Activated T-helper 2 cell treated with anti-CD3 and anti-CD28 coated beads, Interferon-gamma antibody, Interleukin-2, Interleukin-4, amounts not matched to agents 10 μg/mL and 5 μg/mL and 100 μg/mL, durations not matched to agents 14 hours and 24 hours and 36 hours (primary cell): Measurements from ENCODE around the gene ATP4B. TPM values are rescaled to one million over a fixed set of nuclear protein-coding genes. Genes with fewer than 3 reads are reported as not detected.
"Not testable (repeated sequence)": the region's sequence is repeated elsewhere in the genome, so short reads cannot be mapped to it uniquely, and the experiment has no call there.

Source experiments
- DNase-seq: peaks from one replicate; pipeline ENCODE4 v3.0.0; 2021; ENCODE audit warnings: low spot score
- H3K27ac Mint-ChIP-seq: one replicate; pipeline ENCODE4 v1.8.0; 2021; ENCODE audit warnings: mixed read lengths
- H3K27me3 Mint-ChIP-seq: one replicate; pipeline ENCODE4 v1.8.0; 2021; ENCODE audit warnings: low read depth, mixed read lengths
- H3K36me3 Mint-ChIP-seq: one replicate; pipeline ENCODE4 v1.8.0; 2021; ENCODE audit warnings: low read depth, mixed read lengths
- H3K4me1 Mint-ChIP-seq: one replicate; pipeline ENCODE4 v1.8.0; 2021; ENCODE audit warnings: low read depth, mixed read lengths
- H3K4me3 Mint-ChIP-seq: one replicate; pipeline ENCODE4 v1.8.0; 2021; ENCODE audit warnings: low read depth, mild to moderate bottlenecking, moderate library complexity, mixed read lengths
- H3K9me3 Mint-ChIP-seq: one replicate; pipeline ENCODE4 v1.8.0; 2021; ENCODE audit warnings: mixed read lengths
- intact Hi-C: fragments of 100-400 bp; cut with micrococcal nuclease; formaldehyde crosslinking; loops from one replicate; pipeline ENCODE4 v1.15.1; 2023
- total RNA-seq: library from RNA; stranded (reverse); gene quantifications from 2 replicates; pipeline ENCODE4 v1.2.3, GENCODE V29; 2022

ATP4B gene
- total RNA-seq, 1 donor from 2014 or later = not detected

- peaks cover 48% of the 10 kb centered on the region for H3K36me3 Mint-ChIP-seq
- no peak for DNase-seq
- H3K4me1 Mint-ChIP-seq = no peaks in the 10 kb centered on the region
- intact Hi-C loops = no loop called here
- no peaks in the 10 kb centered on the region for H3K9me3 Mint-ChIP-seq
- H3K27me3 Mint-ChIP-seq = no peaks in the 10 kb centered on the region
- H3K4me3 Mint-ChIP-seq = no peak overlapping the region
- H3K27ac Mint-ChIP-seq = no peak overlapping the region
Observed at GRCh38 chr13:113623491-113624234, 34.3 kb downstream of the ATP4B start.

GRCh38 chr13:113622791-113623490, 35.1 kb downstream of the ATP4B start:
- H3K4me1 Mint-ChIP-seq = no peaks in the 10 kb centered on the region
- intact Hi-C loops = no loop called here
- no peak for DNase-seq
- no peak overlapping the region for H3K4me3 Mint-ChIP-seq
- peaks cover 52% of the 10 kb centered on the region for H3K36me3 Mint-ChIP-seq
- H3K9me3 Mint-ChIP-seq = no peaks in the 10 kb centered on the region
- H3K27me3 Mint-ChIP-seq = no peaks in the 10 kb centered on the region
- no peak overlapping the region for H3K27ac Mint-ChIP-seq

- peaks cover 53% of the 10 kb centered on the region for H3K36me3 Mint-ChIP-seq
- H3K9me3 Mint-ChIP-seq, H3K4me3 Mint-ChIP-seq, H3K27ac Mint-ChIP-seq, intact Hi-C loops, H3K4me1 Mint-ChIP-seq, DNase-seq, H3K27me3 Mint-ChIP-seq: not testable (repeated sequence)
Observed at GRCh38 chr13:113621986-113622550, 35.9 kb downstream of the ATP4B start.

GRCh38 chr13:113621498-113621897, 36.5 kb downstream of the ATP4B start:
- H3K27me3 Mint-ChIP-seq, DNase-seq, H3K9me3 Mint-ChIP-seq, intact Hi-C loops, H3K4me3 Mint-ChIP-seq, H3K27ac Mint-ChIP-seq, H3K4me1 Mint-ChIP-seq: not testable (repeated sequence)
- H3K36me3 Mint-ChIP-seq = peaks cover 47% of the 10 kb centered on the region

- intact Hi-C loops = no loop called here
- peaks cover 43% of the 10 kb centered on the region for H3K36me3 Mint-ChIP-seq
- no peak overlapping the region for H3K4me3 Mint-ChIP-seq
- no peak overlapping the region for H3K27ac Mint-ChIP-seq
- H3K9me3 Mint-ChIP-seq = no peaks in the 10 kb centered on the region
- no peaks in the 10 kb centered on the region for H3K4me1 Mint-ChIP-seq
- no peak for DNase-seq
- no peaks in the 10 kb centered on the region for H3K27me3 Mint-ChIP-seq
Observed at GRCh38 chr13:113621046-113621445, 37.0 kb downstream of the ATP4B start.

- H3K4me3 Mint-ChIP-seq = no peak overlapping the region
- H3K27me3 Mint-ChIP-seq = no peaks in the 10 kb centered on the region
- no peaks in the 10 kb centered on the region for H3K4me1 Mint-ChIP-seq
- intact Hi-C loops = no loop called here
- H3K27ac Mint-ChIP-seq = no peak overlapping the region
- no peak for DNase-seq
- no peaks in the 10 kb centered on the region for H3K9me3 Mint-ChIP-seq
- peaks cover 36% of the 10 kb centered on the region for H3K36me3 Mint-ChIP-seq
Observed at GRCh38 chr13:113620036-113620796, 37.8 kb downstream of the ATP4B start.

GRCh38 chr13:113618455-113618854, 39.5 kb downstream of the ATP4B start:
- Mint-ChIP-seq H3K36me3 (peaks cover 18% of the 10 kb centered on the region), H3K4me3 (no peak overlapping the region), H3K27ac (no peak overlapping the region), H3K27me3 (no peaks in the 10 kb centered on the region), H3K4me1 (no peaks in the 10 kb centered on the region), H3K9me3 (no peaks in the 10 kb centered on the region)
- no peak for DNase-seq
- intact Hi-C loops = no loop called here

GRCh38 chr13:113617961-113618360, 40.0 kb downstream of the ATP4B start:
- Mint-ChIP-seq H3K4me1 (no peaks in the 10 kb centered on the region), H3K36me3 (peaks cover 15% of the 10 kb centered on the region), H3K4me3 (no peak overlapping the region), H3K27me3 (no peaks in the 10 kb centered on the region), H3K27ac (no peak overlapping the region), H3K9me3 (no peaks in the 10 kb centered on the region)
- intact Hi-C loops = no loop called here
- no peak for DNase-seq

- H3K27ac Mint-ChIP-seq = no peak overlapping the region
- H3K27me3 Mint-ChIP-seq = no peaks in the 10 kb centered on the region
- H3K4me3 Mint-ChIP-seq = no peak overlapping the region
Observed at GRCh38 chr13:113616991-113617749, 40.8 kb downstream of the ATP4B start.

GRCh38 chr13:113616281-113616906, 41.6 kb downstream of the ATP4B start:
- no peak overlapping the region for H3K4me3 Mint-ChIP-seq
- intact Hi-C loops = no loop called here
- peaks cover 2% of the 10 kb centered on the region for H3K4me1 Mint-ChIP-seq
- H3K27me3 Mint-ChIP-seq = no peaks in the 10 kb centered on the region
- peaks cover 27% of the 10 kb centered on the region for H3K36me3 Mint-ChIP-seq
- no peaks in the 10 kb centered on the region for H3K9me3 Mint-ChIP-seq
- H3K27ac Mint-ChIP-seq = no peak overlapping the region
- no peak for DNase-seq

More at GRCh38 chr13:113616991-113617749, 40.8 kb downstream of the ATP4B start:
- no peak for DNase-seq
- intact Hi-C loops = no loop called here
- no peaks in the 10 kb centered on the region for H3K9me3 Mint-ChIP-seq
- peaks cover 2% of the 10 kb centered on the region for H3K4me1 Mint-ChIP-seq
- H3K36me3 Mint-ChIP-seq = peaks cover 21% of the 10 kb centered on the region

GRCh38 chr13:113613789-113614379, 44.1 kb downstream of the ATP4B start:
- H3K9me3 Mint-ChIP-seq = no peaks in the 10 kb centered on the region
- DNase-seq = no peak
- H3K4me3 Mint-ChIP-seq = no peak overlapping the region
- H3K27ac Mint-ChIP-seq = no peak overlapping the region
- peaks cover 33% of the 10 kb centered on the region for H3K36me3 Mint-ChIP-seq
- peaks cover 2% of the 10 kb centered on the region for H3K4me1 Mint-ChIP-seq
- intact Hi-C loops = no loop called here
- H3K27me3 Mint-ChIP-seq = no peaks in the 10 kb centered on the region
